AG08396 (cell line): Measurements from ENCODE around the gene RTN4R.
"Not testable (repeated sequence)": the region's sequence is repeated elsewhere in the genome, so short reads cannot be mapped to it uniquely, and the experiment has no call there.

Experiments
- DNase-seq: peaks from one replicate; pipeline ENCODE4 v3.0.0; 2012; ENCODE audit warnings: low spot score, mixed read lengths

The RTN4R gene

GRCh38 chr22:20305894-20306645 lies 38.0 kb upstream of the RTN4R start:
- no peak for DNase-seq

- not testable (repeated sequence) for DNase-seq
Observed at GRCh38 chr22:20305230-20305893, 37.2 kb upstream of the RTN4R start.

GRCh38 chr22:20304646-20305045 lies 36.5 kb upstream of the RTN4R start:
- DNase-seq: no peak

- not testable (repeated sequence) for DNase-seq
Observed at GRCh38 chr22:20303229-20303534, 35.1 kb upstream of the RTN4R start.

GRCh38 chr22:20302438-20303228 lies 34.5 kb upstream of the RTN4R start:
- no peak for DNase-seq

GRCh38 chr22:20299746-20300136 lies 31.6 kb upstream of the RTN4R start:
- no peak for DNase-seq

- DNase-seq: peak; percentile 85
Observed at GRCh38 chr22:20298803-20299745, 31.0 kb upstream of the RTN4R start.

- no peak for DNase-seq
Observed at GRCh38 chr22:20298110-20298802, 30.1 kb upstream of the RTN4R start.

GRCh38 chr22:20297414-20298109 lies 29.4 kb upstream of the RTN4R start:
- no peak for DNase-seq

GRCh38 chr22:20296598-20296997 lies 28.5 kb upstream of the RTN4R start:
- DNase-seq: no peak

GRCh38 chr22:20295262-20296064 lies 27.3 kb upstream of the RTN4R start:
- DNase-seq: no peak

- DNase-seq: no peak
Observed at GRCh38 chr22:20292673-20293232, 24.6 kb upstream of the RTN4R start.

- no peak for DNase-seq
Observed at GRCh38 chr22:20292108-20292507, 24.0 kb upstream of the RTN4R start.

- DNase-seq: no peak
Observed at GRCh38 chr22:20291604-20292063, 23.5 kb upstream of the RTN4R start.

- no peak for DNase-seq
Observed at GRCh38 chr22:20291249-20291586, 23.1 kb upstream of the RTN4R start.

GRCh38 chr22:20290578-20291248 lies 22.6 kb upstream of the RTN4R start:
- DNase-seq: no peak

- DNase-seq: no peak
Observed at GRCh38 chr22:20290045-20290392, 21.9 kb upstream of the RTN4R start.

- not testable (repeated sequence) for DNase-seq
Observed at GRCh38 chr22:20289182-20290044, 21.3 kb upstream of the RTN4R start.
